Activated T-cell treated with anti-CD3 and anti-CD28 coated beads, Interleukin-2, amount 50 U/mL, for 48 hours (primary cell): ENCODE results near the gene NDST3.
A peak's percentile ranks its signal among the peaks of the same experiment; 100 is the strongest.

Experiments used
- DNase-seq, 2 experiments: peaks; one replicate each; pipeline ENCODE4 v3.0.0-alpha.2; 2020

The NDST3 gene

GRCh38 chr4:118034053-118034785, at the start of gene NDST3:
Gene NDST3, plus strand, starts transcription at chr4:118034486. Its CDS starts 19,425 bp downstream, at chr4:118053911.
- peak; percentile 28 to 32 for DNase-seq

DNA sequence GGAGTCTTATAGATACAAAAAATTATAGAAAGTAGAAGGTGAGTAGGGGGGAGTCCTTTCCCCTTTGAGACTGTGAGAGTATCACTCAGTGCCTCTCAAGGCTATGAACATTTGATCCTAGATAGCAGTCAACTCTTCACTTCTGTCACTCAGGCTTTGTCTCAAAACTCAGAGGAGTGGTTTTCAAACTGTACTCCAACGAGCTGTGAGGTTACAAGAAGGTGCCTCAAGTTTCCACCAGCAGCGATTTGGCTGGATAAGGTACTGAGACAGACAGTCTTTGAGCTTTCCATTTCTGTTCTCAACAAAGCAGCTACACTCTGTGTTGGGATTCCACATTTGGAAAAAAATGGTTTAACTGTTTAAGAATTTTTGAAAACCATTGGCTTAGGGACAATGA, 48.0 kb upstream of the NDST3 start:
- DNase-seq, result no peak

DNA sequence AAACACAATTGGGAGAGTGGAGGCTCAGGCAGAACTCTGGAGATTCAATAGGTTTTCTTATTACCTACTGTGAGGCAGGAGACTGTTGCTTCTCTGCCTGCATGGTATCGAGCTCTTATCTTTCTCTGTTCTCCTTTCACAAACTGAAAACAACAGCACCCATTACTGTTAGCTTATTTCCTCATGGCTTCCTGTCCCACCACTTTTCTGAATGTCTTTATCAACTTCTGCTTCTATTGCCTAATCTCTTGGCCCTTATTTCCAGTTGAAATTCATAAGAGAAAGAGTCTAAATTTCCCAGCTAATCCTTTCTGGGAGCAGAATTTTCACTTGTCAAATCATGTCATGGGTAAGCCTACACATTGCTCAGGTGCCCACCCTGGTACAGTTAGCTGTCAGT, 46.8 kb upstream of the NDST3 start:
- DNase-seq, result no peak

GRCh38 chr4:117996891-117997290, 37.4 kb upstream of the NDST3 start:
- DNase-seq, result no peak

DNA sequence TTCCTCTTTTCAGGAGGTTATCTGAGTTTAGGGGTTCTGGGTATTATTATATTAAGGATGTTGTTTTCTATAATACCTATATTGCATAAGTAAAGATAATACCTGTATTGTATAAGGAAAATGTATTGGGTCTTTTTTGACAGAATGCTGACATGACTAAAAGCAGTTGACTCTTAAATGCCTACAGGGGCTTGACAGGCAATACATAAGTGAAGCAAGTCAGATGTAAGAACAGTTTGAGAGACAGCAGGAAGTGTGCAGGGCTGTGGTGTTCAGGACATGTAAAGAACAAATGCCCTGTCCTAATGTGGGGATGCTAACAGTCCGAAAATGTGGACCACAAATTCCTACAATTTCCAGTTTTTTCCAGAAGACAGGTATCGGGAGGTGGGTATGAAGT, 30.2 kb upstream of the NDST3 start:
- no peak for DNase-seq

- no peak for DNase-seq
Measured at GRCh38 chr4:118005883-118006282, 28.4 kb upstream of the NDST3 start.

GRCh38 chr4:118012142-118012541, 22.1 kb upstream of the NDST3 start:
- no peak for DNase-seq

DNA sequence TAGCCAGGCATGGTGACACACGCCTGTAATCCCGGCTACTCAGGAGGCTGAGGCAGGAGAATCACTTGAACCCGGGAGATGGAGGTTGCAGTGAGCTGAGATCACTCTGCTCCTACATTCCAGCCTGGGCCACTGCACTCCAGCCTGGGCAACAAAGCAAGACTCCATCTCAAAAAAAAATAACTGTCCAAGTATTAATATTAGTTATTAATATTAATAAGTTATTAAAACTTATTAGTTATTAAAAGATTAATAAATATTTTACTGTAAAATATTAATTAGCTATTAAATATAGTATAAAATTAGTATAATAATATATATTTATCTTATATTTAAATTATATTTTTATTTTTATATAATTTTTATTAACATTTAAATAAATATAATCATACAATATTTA, 19.5 kb upstream of the NDST3 start:
- no peak for DNase-seq

GRCh38 chr4:118018381-118019145, 15.7 kb upstream of the NDST3 start:
- no peak for DNase-seq

- DNase-seq, result no peak
Measured at GRCh38 chr4:118026806-118027205, 7.5 kb upstream of the NDST3 start.

DNA sequence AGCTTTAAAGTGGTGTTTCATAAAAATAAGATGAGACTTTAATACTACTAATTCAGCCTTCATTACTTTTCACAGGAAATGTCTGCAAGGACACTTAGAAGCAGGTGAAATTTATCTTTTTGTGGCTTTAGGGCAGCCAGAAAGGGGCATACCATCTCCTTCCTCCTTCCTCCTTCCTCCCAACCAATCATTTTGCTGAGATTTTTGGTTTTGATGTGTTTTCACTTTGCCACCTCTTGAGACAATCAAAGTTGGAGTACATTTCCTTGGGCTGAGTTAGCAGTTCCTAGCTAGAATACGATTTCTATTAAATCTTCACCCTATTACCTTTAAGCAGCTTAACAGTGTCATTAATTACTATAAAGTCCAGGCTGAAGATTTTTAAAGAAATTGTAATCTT, 5.1 kb upstream of the NDST3 start:
- DNase-seq, result no peak

- no peak for DNase-seq
Measured at GRCh38 chr4:118032691-118033090, 1.6 kb upstream of the NDST3 start.

GRCh38 chr4:118033148-118034052, 886 bp upstream of the NDST3 start:
- peak in 1 of 2 experiments; percentile 17 for DNase-seq

GRCh38 chr4:118035309-118035708, 1.0 kb downstream of the NDST3 start:
- DNase-seq, result no peak

DNA sequence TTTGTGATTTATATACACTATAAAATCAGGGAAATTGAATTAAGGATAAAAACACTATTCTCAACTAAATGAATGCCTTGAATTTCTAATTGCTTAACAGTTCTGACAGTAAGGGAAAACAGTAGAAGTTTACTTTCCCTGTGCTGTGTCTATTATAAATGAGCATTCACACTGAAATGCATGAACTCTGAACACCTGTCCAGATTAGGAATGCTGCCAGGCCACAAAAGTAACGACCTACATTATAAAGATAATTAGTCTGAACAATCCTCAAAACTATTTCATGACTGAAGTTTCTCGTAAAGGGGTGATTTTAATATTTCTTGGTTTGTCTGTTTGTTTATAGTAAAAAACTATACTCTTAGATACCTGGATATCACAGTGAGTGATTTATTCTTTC, 2.0 kb downstream of the NDST3 start:
- no peak for DNase-seq

DNA sequence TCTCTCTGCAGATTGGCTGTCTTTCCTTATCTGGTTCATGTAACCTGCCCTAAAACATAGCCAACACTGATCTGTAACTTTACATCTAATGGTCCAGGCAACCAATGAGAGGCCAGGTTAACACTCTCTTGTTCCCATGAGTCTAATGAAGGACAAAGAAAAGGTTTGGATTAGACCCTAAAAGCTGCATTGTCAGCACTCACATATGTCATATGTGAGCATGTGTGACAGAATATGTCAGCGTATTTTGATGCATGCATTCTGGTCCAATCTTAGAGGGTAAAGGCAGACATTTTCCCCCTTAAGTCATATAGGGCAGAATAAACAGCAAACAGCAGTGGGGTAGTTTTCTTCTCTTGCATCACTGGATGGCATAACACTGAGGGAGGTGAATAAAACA, 3.7 kb downstream of the NDST3 start:
- DNase-seq, result no peak

GRCh38 chr4:118046323-118046722, 12.0 kb downstream of the NDST3 start:
- DNase-seq, result no peak

GRCh38 chr4:118047043-118047442, 12.8 kb downstream of the NDST3 start:
- DNase-seq, result no peak

- DNase-seq, result no peak
Measured at GRCh38 chr4:118058955-118059354, 24.7 kb downstream of the NDST3 start.

GRCh38 chr4:118059397-118059796, 25.1 kb downstream of the NDST3 start:
- DNase-seq, result no peak

DNA sequence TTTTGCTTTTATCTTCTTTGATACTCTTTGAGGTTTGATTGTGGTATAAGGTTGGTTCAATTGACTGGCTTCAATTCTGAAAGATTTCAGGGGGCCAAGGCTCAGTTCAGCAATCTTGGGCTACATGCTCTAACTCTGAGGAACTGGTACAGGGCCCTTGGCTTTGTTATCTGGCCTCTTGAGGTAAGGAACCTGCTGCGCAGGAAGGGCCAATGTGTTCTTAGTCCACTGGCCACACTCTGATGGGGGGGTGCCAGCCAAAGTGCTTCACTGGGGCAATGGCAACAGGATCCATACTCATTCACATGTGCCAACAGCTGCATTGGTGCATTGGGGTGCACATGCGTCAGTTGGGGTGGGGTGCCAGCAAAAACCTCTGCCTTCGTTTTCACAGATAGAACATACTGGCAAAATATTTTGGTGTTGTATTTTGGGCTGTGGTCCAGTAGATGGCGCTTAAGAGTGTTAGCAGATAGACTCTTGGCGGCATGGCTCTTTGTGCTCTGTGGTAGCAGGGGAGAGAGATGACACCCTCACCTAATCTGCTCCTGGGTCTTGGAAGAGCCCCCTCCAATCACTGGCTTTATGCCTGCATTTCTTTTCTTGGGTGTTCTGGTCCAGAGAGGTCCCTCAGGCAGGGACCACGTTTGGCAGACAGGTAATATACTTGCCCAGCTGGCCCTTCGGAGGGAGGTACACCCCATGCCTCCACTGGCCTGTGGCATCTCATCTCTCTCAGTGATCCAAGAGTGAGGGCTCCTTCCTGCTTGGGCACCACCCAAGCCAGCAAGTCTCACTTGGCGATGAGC, 42.9 kb downstream of the NDST3 start:
- DNase-seq, result peak; percentile 22 to 26

DNA sequence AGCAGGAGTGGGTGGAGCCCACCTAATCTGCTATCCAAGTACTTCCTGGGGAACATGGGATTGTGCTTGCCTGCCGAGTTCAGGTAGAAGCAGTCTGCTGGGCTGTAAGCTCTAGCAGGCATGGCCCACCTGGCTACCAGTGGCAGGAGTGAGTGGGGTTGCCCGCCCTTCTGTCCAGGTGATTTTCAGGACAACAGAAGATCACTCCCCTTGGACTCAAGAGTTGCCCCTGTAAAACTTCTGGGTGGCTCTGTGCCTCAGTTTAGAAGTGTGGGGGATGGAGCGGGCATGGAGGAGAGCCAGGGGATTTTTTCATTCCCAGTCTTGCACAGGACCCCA, 43.5 kb downstream of the NDST3 start:
- DNase-seq, result no peak

GRCh38 chr4:118081434-118081833, 47.1 kb downstream of the NDST3 start:
- no peak for DNase-seq
